ENCODE data around the gene EPHB2.

DNA sequence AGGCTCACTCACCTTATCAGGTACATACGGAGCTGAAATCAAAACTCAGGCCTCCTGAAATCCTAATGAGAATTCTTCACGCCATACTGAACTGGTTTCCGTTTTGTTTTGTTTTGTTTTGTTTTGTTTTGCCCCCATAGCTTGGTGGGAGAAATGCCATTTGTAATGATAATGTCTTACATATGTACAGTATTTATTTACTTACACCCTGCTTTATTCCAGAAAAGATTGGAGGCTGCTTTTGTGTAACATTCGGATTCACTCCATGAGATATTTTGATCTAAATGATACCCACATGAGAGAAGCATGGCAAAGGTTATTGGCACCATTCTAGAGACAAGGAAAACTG, 84.7 kb downstream of the EPHB2 start:
- no peak for TF ChIP-seq SMC3 (IDR thresholded peaks at IDR 0.05; ENCODE audit: low read depth, low read length)
- TF ChIP-seq, protein P1, sequence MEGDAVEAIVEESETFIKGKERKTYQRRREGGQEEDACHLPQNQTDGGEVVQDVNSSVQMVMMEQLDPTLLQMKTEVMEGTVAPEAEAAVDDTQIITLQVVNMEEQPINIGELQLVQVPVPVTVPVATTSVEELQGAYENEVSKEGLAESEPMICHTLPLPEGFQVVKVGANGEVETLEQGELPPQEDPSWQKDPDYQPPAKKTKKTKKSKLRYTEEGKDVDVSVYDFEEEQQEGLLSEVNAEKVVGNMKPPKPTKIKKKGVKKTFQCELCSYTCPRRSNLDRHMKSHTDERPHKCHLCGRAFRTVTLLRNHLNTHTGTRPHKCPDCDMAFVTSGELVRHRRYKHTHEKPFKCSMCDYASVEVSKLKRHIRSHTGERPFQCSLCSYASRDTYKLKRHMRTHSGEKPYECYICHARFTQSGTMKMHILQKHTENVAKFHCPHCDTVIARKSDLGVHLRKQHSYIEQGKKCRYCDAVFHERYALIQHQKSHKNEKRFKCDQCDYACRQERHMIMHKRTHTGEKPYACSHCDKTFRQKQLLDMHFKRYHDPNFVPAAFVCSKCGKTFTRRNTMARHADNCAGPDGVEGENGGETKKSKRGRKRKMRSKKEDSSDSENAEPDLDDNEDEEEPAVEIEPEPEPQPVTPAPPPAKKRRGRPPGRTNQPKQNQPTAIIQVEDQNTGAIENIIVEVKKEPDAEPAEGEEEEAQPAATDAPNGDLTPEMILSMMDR (conservative IDR thresholded peaks at IDR 0.05; ENCODE audit: low read depth, low read length) = no peak

Data from IMR-90 (cell line).